ENCODE results near the gene MAP3K21. TPM values are rescaled to one million over a fixed set of nuclear protein-coding genes. Genes with fewer than 3 reads are reported as not detected.

Gene MAP3K21
- total and polyA plus RNA-seq, 2 of the 4 experiments (the other 2 are of a cell fraction) = 0.15 to 0.18 TPM

DNA sequence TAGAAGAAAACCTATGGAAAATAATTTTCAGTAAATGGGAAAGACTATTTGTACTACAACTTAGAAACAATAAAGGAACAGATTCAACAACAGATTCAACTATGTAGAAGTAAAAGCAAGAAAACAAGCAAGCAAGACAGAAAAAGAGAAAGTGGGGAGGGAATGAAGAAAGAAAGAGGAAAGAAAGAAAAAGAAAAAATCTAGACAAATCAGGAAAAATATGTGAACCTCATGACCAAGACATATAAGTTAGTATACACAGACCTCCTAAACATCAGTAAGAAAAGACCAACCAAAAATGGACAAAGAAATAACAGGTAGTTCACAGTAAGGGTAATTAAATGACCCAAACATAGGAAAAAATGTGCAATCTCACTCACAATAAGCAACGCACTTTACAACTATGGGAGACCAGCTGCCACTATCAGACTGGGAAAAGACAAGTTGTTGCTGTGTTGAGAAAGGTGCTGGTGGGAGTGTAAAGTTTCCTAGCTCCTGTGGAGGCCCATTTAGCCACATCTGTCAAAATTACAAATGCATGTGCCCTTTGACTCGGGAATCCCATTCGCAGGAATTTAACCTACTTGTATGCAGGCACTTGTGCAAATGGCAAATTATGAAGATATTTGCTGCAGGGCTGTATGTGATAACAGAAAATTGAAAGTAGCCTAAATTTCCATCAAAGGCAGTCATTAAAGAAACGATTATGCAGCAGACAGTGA is 13.9 kb upstream of the MAP3K21 start:
- dilution Hi-C loops (cut with HindIII; ENCODE audit: low sequenced_read_pairs, unreplicated experiment) (no loop called here), in situ Hi-C loops (cut with MboI; ENCODE audit: low sequenced_read_pairs) (no loop called here), intact Hi-C loops (cut with micrococcal nuclease) (no loop called here)
- H3K18ac ChIP-seq (ENCODE audit: low read depth, low read length) = no peak overlapping the region
- no peak overlapping the region for H3K14ac ChIP-seq (replicated peaks; ENCODE audit: low read depth, low read length)
- H3K9ac ChIP-seq (ENCODE audit: low read depth, low read length) = no peak overlapping the region
- no peak for ATAC-seq (ENCODE audit: low read depth)
- POLR2A ChIA-PET (ENCODE audit: unreplicated experiment) = no interaction called here
- no peak overlapping the region for H3K4ac ChIP-seq (ENCODE audit: low read depth, low read length)
- no peaks in the 10 kb centered on the region for H3K79me1 ChIP-seq (ENCODE audit: low read depth in 1 of 2, low read length in 2 of 2)
- no peak overlapping the region for H2BK120ac ChIP-seq (ENCODE audit: low read depth, low read length)
- no peak overlapping the region for H4K91ac ChIP-seq (ENCODE audit: insufficient read depth, low read depth, low read length)
- no peaks in the 10 kb centered on the region for H3K9me3 ChIP-seq (ENCODE audit: control insufficient read depth, insufficient read depth, low read length)
- no peaks in the 10 kb centered on the region for H3K36me3 ChIP-seq (ENCODE audit: control insufficient read depth, insufficient read depth, low read length)
- H3K23ac ChIP-seq (ENCODE audit: low read depth, low read length) = no peak overlapping the region
- DNase-seq = no peak
- no peak overlapping the region for H2BK15ac ChIP-seq (ENCODE audit: low read depth, low read length)
- no peak overlapping the region for H3K56ac ChIP-seq (ENCODE audit: extremely low read depth, insufficient read depth, low read length)
- BruUV-seq (replicated peaks) = no TSS peak
- WGBS, 2 experiments (ENCODE audit: extremely low coverage in 2 of 2, insufficient read length in 1 of 2) = no CpG with 5 or more reads among the region's 4 CpGs
- CTCF ChIA-PET = interaction anchor here (0.6 kb wide), 1 partner anchor 1016 kb away, joined by 3 read pairs; no protein-coding TSS in a partner anchor
- no peak overlapping the region for H4K5ac ChIP-seq (ENCODE audit: low read depth, low read length)
- no peak overlapping the region for H2BK20ac ChIP-seq (ENCODE audit: low read depth, low read length)
- TF ChIP-seq MXI1 (IDR thresholded peaks at IDR 0.05; ENCODE audit: borderline replicate concordance, low read depth, low read length) = no peak
- no peak for TF ChIP-seq NFE2L2 (IDR thresholded peaks at IDR 0.05; ENCODE audit: low read depth, low read length)
- no peak for TF ChIP-seq BHLHE40 (IDR thresholded peaks at IDR 0.05; ENCODE audit: low read depth, low read length)
- no peak for TF ChIP-seq RCOR1 (IDR thresholded peaks at IDR 0.05; ENCODE audit: insufficient replicate concordance, low read length)
- no peak for TF ChIP-seq FOS (IDR thresholded peaks at IDR 0.05; ENCODE audit: low read depth, low read length)
- TF ChIP-seq CHD1 (IDR thresholded peaks at IDR 0.05; ENCODE audit: low read depth, low read length) = no peak
- TF ChIP-seq, protein P1, sequence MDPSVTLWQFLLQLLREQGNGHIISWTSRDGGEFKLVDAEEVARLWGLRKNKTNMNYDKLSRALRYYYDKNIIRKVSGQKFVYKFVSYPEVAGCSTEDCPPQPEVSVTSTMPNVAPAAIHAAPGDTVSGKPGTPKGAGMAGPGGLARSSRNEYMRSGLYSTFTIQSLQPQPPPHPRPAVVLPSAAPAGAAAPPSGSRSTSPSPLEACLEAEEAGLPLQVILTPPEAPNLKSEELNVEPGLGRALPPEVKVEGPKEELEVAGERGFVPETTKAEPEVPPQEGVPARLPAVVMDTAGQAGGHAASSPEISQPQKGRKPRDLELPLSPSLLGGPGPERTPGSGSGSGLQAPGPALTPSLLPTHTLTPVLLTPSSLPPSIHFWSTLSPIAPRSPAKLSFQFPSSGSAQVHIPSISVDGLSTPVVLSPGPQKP (IDR thresholded peaks at IDR 0.05; ENCODE audit: borderline replicate concordance, low read depth, low read length) = no peak
- TF ChIP-seq RAD21 (IDR thresholded peaks at IDR 0.05; ENCODE audit: low read length) = no peak
- no peak for TF ChIP-seq MAZ (IDR thresholded peaks at IDR 0.05; ENCODE audit: borderline replicate concordance, low read depth, low read length)
- TF ChIP-seq, protein P2, sequence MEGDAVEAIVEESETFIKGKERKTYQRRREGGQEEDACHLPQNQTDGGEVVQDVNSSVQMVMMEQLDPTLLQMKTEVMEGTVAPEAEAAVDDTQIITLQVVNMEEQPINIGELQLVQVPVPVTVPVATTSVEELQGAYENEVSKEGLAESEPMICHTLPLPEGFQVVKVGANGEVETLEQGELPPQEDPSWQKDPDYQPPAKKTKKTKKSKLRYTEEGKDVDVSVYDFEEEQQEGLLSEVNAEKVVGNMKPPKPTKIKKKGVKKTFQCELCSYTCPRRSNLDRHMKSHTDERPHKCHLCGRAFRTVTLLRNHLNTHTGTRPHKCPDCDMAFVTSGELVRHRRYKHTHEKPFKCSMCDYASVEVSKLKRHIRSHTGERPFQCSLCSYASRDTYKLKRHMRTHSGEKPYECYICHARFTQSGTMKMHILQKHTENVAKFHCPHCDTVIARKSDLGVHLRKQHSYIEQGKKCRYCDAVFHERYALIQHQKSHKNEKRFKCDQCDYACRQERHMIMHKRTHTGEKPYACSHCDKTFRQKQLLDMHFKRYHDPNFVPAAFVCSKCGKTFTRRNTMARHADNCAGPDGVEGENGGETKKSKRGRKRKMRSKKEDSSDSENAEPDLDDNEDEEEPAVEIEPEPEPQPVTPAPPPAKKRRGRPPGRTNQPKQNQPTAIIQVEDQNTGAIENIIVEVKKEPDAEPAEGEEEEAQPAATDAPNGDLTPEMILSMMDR (conservative IDR thresholded peaks at IDR 0.05; ENCODE audit: low read depth, low read length) = no peak
- H4K20me1 ChIP-seq (ENCODE audit: insufficient read depth, low read length) = no peaks in the 10 kb centered on the region
- peaks cover 2% of the 10 kb centered on the region; the same call in 1 of the 2 replicates for H3K27me3 ChIP-seq (ENCODE audit: control insufficient read depth, insufficient read depth, low read length)
- no peak overlapping the region for H3K27ac ChIP-seq (ENCODE audit: insufficient read depth, low read length)
- no peaks in the 10 kb centered on the region for H3K4me1 ChIP-seq (ENCODE audit: control insufficient read depth, insufficient read depth, low read length)
- H2AFZ ChIP-seq (replicated peaks; ENCODE audit: low read length, poor library complexity) = no peak overlapping the region
- H2BK5ac ChIP-seq (ENCODE audit: low read depth, low read length, poor library complexity, severe bottlenecking) = no peak overlapping the region
- no peaks in the 10 kb centered on the region for H3K9me1 ChIP-seq (ENCODE audit: insufficient read depth, low read length)
- no peak overlapping the region for H4K8ac ChIP-seq (ENCODE audit: low read depth in 2 of 2, low read length in 2 of 2)
- H3K4me2 ChIP-seq (ENCODE audit: low read depth, low read length) = no peak overlapping the region
- H2AK9ac ChIP-seq (replicated peaks; ENCODE audit: low read depth, low read length, poor library complexity) = no peak overlapping the region
- no peak overlapping the region for H2AK5ac ChIP-seq (ENCODE audit: low read depth, low read length)
- H3K4me3 ChIP-seq (ENCODE audit: insufficient read depth, low read depth, low read length) = no peak overlapping the region
